ENCODE data around the gene TTLL5.

TTLL5 gene

GRCh38 chr14:75702122-75702521, 41.1 kb downstream of the TTLL5 start:
- no peak for DNase-seq

- no peak for DNase-seq
These were observed 41.7 kb downstream of the TTLL5 start for GRCh38 chr14:75702616-75703261.

GRCh38 chr14:75703467-75703866, 42.4 kb downstream of the TTLL5 start:
- no peak for DNase-seq

GRCh38 chr14:75705014-75705413, 44.0 kb downstream of the TTLL5 start:
- no peak for DNase-seq

GRCh38 chr14:75709207-75709812, 48.3 kb downstream of the TTLL5 start:
- DNase-seq: peak; percentile 46

- no peak for DNase-seq
These were observed 50.2 kb downstream of the TTLL5 start for GRCh38 chr14:75711105-75711795.

GRCh38 chr14:75711796-75712211, 50.8 kb downstream of the TTLL5 start:
- no peak for DNase-seq

GRCh38 chr14:75714991-75715390, 53.9 kb downstream of the TTLL5 start:
- no peak for DNase-seq

- no peak for DNase-seq
These were observed 55.1 kb downstream of the TTLL5 start for GRCh38 chr14:75715926-75716780.

GRCh38 chr14:75717729-75718128, 56.7 kb downstream of the TTLL5 start:
- DNase-seq: no peak

- DNase-seq: no peak
These were observed 57.2 kb downstream of the TTLL5 start for GRCh38 chr14:75718199-75718598.

GRCh38 chr14:75720116-75720515, 59.1 kb downstream of the TTLL5 start:
- DNase-seq: no peak

- no peak for DNase-seq
These were observed 59.9 kb downstream of the TTLL5 start for GRCh38 chr14:75720842-75721498.

- DNase-seq: no peak
These were observed 62.7 kb downstream of the TTLL5 start for GRCh38 chr14:75723716-75724115.

- DNase-seq: no peak
These were observed 63.6 kb downstream of the TTLL5 start for GRCh38 chr14:75724414-75725204.

GRCh38 chr14:75725481-75725880, 64.4 kb downstream of the TTLL5 start:
- no peak for DNase-seq

GRCh38 chr14:75726321-75726720, 65.3 kb downstream of the TTLL5 start:
- DNase-seq: no peak

- DNase-seq: no peak
These were observed 66.1 kb downstream of the TTLL5 start for GRCh38 chr14:75727124-75727523.

- no peak for DNase-seq
These were observed 71.8 kb downstream of the TTLL5 start for GRCh38 chr14:75732888-75733287.

- no peak for DNase-seq
These were observed 73.8 kb downstream of the TTLL5 start for GRCh38 chr14:75734854-75735253.

GRCh38 chr14:75736845-75737485, 75.9 kb downstream of the TTLL5 start:
- no peak for DNase-seq
